Endothelial cell of umbilical vein (primary cell): ENCODE measurements around the gene SMC5. TPM values are rescaled to one million over a fixed set of nuclear protein-coding genes. Genes with fewer than 3 reads are reported as not detected.
"Not testable (repeated sequence)": the region's sequence is repeated elsewhere in the genome, so short reads cannot be mapped to it uniquely, and the experiment has no call there.

Source experiments
- BruUV-seq: library from RNA; stranded (reverse); fragments of 400-500 nt; replicated peaks from 2 replicates; lab custom pipeline; 2021; lab: Mats Ljungman, UMichigan
- CTCF ChIA-PET: fragments of 300-600, 350-600 bp; sonication (Branson Sonifier 250); formaldehyde crosslinking; loops from one replicate; lab custom pipeline; 2021; ENCODE audit warnings: antibody characterized with exemption, inconsistent platforms; lab: Charles Lee
- POLR2A ChIA-PET: fragments of 300-600, 350-600 bp; sonication (Branson Sonifier 250); formaldehyde crosslinking; loops from one replicate; lab custom pipeline; 2021; ENCODE audit warnings: antibody characterized with exemption, inconsistent platforms; lab: Charles Lee
- DNase-seq: peaks from one replicate; pipeline ENCODE4 v3.0.0-alpha.2; 2011; ENCODE audit warnings: low read depth, low spot score
- FAIRE-seq: peaks from 2 replicates; lab custom pipeline; 2011; peaks lifted over from hg19 to GRCh38; lab: Jason Lieb, UNC
- H2AFZ ChIP-seq: 2 replicates; pipeline ENCODE4 v1.6.0; 2012; ENCODE audit warnings: low read depth, low read length, control low read depth, inconsistent platforms
- H3K27ac ChIP-seq: 2 replicates; pipeline ENCODE4 v1.5.1; 2011; ENCODE audit warnings: low read depth, mild to moderate bottlenecking, control low read depth, low read length, moderate library complexity; ENCODE audit not compliant: insufficient read depth
- H3K27me3 ChIP-seq, 2 experiments: 2 replicates each; pipeline versions ENCODE4 v1.6.0 to v1.6.1; 2011; ENCODE audit warnings: low read length in 2 of 2, mixed read lengths in 1 of 2; ENCODE audit not compliant: control insufficient read depth in 2 of 2, insufficient read depth in 2 of 2
- H3K36me3 ChIP-seq, 2 experiments: 2 replicates in 1 of 2; 3 replicates in 1 of 2; pipeline ENCODE4 v1.5.1; 2011; ENCODE audit warnings: low read length in 2 of 2, mild to moderate bottlenecking in 1 of 2, moderate library complexity in 1 of 2; ENCODE audit not compliant: control insufficient read depth in 2 of 2, insufficient read depth in 2 of 2; ENCODE audit errors: extremely low read depth in 1 of 2
- H3K4me1 ChIP-seq: 3 replicates; pipeline ENCODE4 v1.5.1; 2011; ENCODE audit warnings: mild to moderate bottlenecking, low read length; ENCODE audit not compliant: control insufficient read depth, insufficient read depth; ENCODE audit errors: extremely low read depth
- H3K4me2 ChIP-seq: 2 replicates; pipeline ENCODE4 v1.6.1; 2011; ENCODE audit warnings: low read length, control low read depth, mixed read lengths; ENCODE audit not compliant: insufficient read depth
- H3K4me3 ChIP-seq, 3 experiments: fragments of 200-600 bp in 1 of 3; sonication (generic), shearing (Covaris generic) in 1 of 3; replicated peaks in 1 of 3; 2 replicates each; pipeline ENCODE4 v1.5.1; 2011 to 2016; ENCODE audit warnings: control low read depth in 3 of 3, low read length in 3 of 3, mild to moderate bottlenecking in 2 of 3, inconsistent platforms in 1 of 3, low read depth in 1 of 3, moderate library complexity in 1 of 3; ENCODE audit not compliant: insufficient read depth in 1 of 3
- H3K79me2 ChIP-seq: 2 replicates; pipeline ENCODE4 v1.6.0; 2012; ENCODE audit warnings: low read length, inconsistent platforms; ENCODE audit not compliant: control insufficient read depth, insufficient read depth
- H3K9ac ChIP-seq: replicated peaks from 2 replicates; pipeline ENCODE3; 2011; ENCODE audit warnings: low read length, control low read depth; ENCODE audit not compliant: insufficient read depth; ENCODE audit errors: extremely low read depth
- H3K9me1 ChIP-seq: replicated peaks from 3 replicates; pipeline ENCODE4 v1.6.0; 2011; ENCODE audit warnings: mild to moderate bottlenecking, low read length; ENCODE audit not compliant: control insufficient read depth, insufficient read depth; ENCODE audit errors: extremely low read depth
- H3K9me3 ChIP-seq: replicated peaks from 2 replicates; pipeline ENCODE4 v1.5.1; 2012; ENCODE audit warnings: low read length, inconsistent platforms; ENCODE audit not compliant: control insufficient read depth, insufficient read depth
- H4K20me1 ChIP-seq: replicated peaks from 2 replicates; pipeline ENCODE3; 2011; ENCODE audit warnings: mild to moderate bottlenecking, low read length; ENCODE audit not compliant: control insufficient read depth, insufficient read depth; ENCODE audit errors: extremely low read depth
- EZH2 ChIP-seq: IDR thresholded peaks from 2 replicates; pipeline ENCODE4 v1.6.1; 2012; ENCODE audit warnings: borderline replicate concordance, low read depth, mild to moderate bottlenecking, moderate library complexity, low read length, inconsistent platforms; ENCODE audit not compliant: severe bottlenecking
- FOS ChIP-seq: IDR thresholded peaks from 2 replicates; pipeline ENCODE4 v1.6.1; 2011; ENCODE audit warnings: mild to moderate bottlenecking, low read length, moderate library complexity, borderline replicate concordance; ENCODE audit not compliant: insufficient read depth
- GATA2 ChIP-seq: IDR thresholded peaks from 2 replicates; pipeline ENCODE4 v1.7.0; 2011; ENCODE audit warnings: low read depth, mild to moderate bottlenecking, moderate library complexity, mixed read lengths, low read length; ENCODE audit not compliant: insufficient read length, insufficient read depth
- JUN ChIP-seq: IDR thresholded peaks from 2 replicates; pipeline ENCODE4 v1.6.1; 2011; ENCODE audit warnings: borderline replicate concordance, low read depth; ENCODE audit not compliant: insufficient read length, insufficient read depth
- MYC ChIP-seq: IDR thresholded peaks from one replicate; pipeline ENCODE4 v1.6.1; 2011; ENCODE audit warnings: mild to moderate bottlenecking, low read depth, low read length
- POLR2A ChIP-seq: IDR thresholded peaks from 2 replicates; pipeline ENCODE4 v1.6.1; 2012; ENCODE audit warnings: low read depth, mild to moderate bottlenecking, control low read depth, low read length
- POLR2AphosphoS5 ChIP-seq: IDR thresholded peaks from 2 replicates; pipeline ENCODE4 v1.6.1; 2012; ENCODE audit warnings: low read depth, mild to moderate bottlenecking, control low read depth, low read length, moderate library complexity; ENCODE audit not compliant: insufficient read depth
- dilution Hi-C: fragments of 300-500 bp; cut with MboI; formaldehyde crosslinking; loops from one replicate; pipeline ENCODE4 v1.15.0; 2019; ENCODE audit warnings: low sequenced_read_pairs; ENCODE audit not compliant: extremely low pct_ligation_motif_present
- intact Hi-C: fragments of 100-400 bp; cut with micrococcal nuclease; formaldehyde crosslinking; loops from one replicate; pipeline ENCODE4 v1.10.0; 2022
- polyA plus RNA-seq, 4 experiments: library from polyadenylated mRNA; depleted of rRNA in 3 of 4; stranded (reverse) in 3 of 4; unstranded in 1 of 4; fragments of >200 nt; gene quantifications; 2 replicates each; pipeline versions ENCODE4 v1.2.1 to v1.2.3, GENCODE V29; 2011 to 2012; ENCODE audit warnings: missing spikeins in 1 of 4
- total RNA-seq: library from RNA; stranded (reverse); gene quantifications from 2 replicates; pipeline ENCODE4 v1.2.3, GENCODE V29; 2021
- TF ChIP-seq, protein P1 (sequence below): IDR thresholded peaks from 2 replicates; pipeline ENCODE4 v1.6.1; 2011; ENCODE audit not compliant: insufficient read depth, insufficient read length
- TF ChIP-seq, protein P2 (sequence below), 2 donors: IDR thresholded peaks; 1 replicate in 1 of 2; 2 replicates in 1 of 2; pipeline ENCODE4 v1.5.1; 2011; ENCODE audit warnings: low read length in 2 of 2, mild to moderate bottlenecking in 2 of 2, moderate library complexity in 2 of 2, control low read depth in 1 of 2, inconsistent platforms in 1 of 2, low read depth in 1 of 2; ENCODE audit not compliant: insufficient read depth in 1 of 2; ENCODE audit errors: extremely low read depth in 1 of 2

The SMC5 gene
- total and polyA plus RNA-seq, 2 donors (not counting 3 experiments of a cell fraction or from before 2014, with no cell fraction given) = 17.1 to 32.8 TPM

DNA sequence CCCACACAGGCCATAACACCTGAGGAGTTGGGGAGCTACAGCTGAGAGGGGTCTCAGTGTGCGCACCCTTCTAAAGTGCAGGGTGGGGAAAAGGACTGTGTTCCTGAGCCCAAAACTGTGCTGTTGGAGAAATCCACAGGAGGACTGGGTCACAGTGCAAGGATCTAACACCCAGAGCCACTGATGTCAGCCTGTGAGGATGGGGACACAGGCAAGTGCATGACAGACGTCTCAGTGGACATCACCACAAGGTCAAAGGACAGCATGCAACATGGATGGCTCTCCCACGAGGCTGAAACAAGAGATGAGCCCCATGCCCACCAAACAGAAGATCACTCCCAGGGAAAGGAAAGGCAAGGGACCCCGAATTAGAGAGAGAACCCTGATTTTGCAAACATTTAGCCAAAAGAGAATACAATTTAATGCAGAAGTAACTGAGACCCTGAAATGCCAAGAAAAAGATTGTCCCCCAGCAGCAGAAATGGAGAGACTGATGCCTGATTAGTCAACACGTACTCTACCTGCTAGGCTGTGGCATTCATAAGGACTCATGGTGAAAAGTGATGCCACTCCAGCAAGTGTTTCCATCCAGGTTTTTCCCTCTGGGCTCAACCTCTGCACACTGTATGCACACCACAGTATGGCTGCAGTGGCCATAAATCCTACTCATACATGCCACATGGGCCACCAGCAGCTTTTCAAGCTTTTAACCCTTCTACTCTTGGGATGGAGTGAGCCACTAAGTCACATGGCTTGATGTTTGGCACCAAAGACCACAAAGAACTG lies 141.5 kb downstream of the SMC5 start:
- Histone ChIP-seq H3K4me3 (no peak overlapping the region), H3K9ac (no peak overlapping the region), H3K27me3 (no peaks in the 10 kb centered on the region), H3K4me1 (peaks cover 5% of the 10 kb centered on the region), H3K27ac (no peak overlapping the region), H3K4me2 (no peak overlapping the region), H2AFZ (no peak overlapping the region), H3K79me2 (peaks cover 89% of the 10 kb centered on the region), H3K36me3 (no peaks in the 10 kb centered on the region), H4K20me1 (no peaks in the 10 kb centered on the region), H3K9me1 (no peaks in the 10 kb centered on the region), H3K9me3 (no peaks in the 10 kb centered on the region)
- intact Hi-C loops = no loop called here
- dilution Hi-C loops = no loop called here
- ChIA-PET CTCF (interaction anchor here (0.6 to 1.8 kb wide), 4 partner anchors 10 to 202 kb away, joined by 3 to 8 read pairs (median 4); no protein-coding TSS in a partner anchor), POLR2A (interaction anchor here (1.0 kb wide), 1 partner anchor 12 kb away, joined by 5 read pairs; no protein-coding TSS in a partner anchor)
- FAIRE-seq (no peak), DNase-seq (no peak)
- TF ChIP-seq, protein P1, sequence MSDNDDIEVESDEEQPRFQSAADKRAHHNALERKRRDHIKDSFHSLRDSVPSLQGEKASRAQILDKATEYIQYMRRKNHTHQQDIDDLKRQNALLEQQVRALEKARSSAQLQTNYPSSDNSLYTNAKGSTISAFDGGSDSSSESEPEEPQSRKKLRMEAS = no peak
- TF ChIP-seq POLR2AphosphoS5 (no peak), POLR2A (no peak), JUN (no peak), EZH2 (no peak), GATA2 (no peak), FOS (no peak), MYC (no peak)
- TF ChIP-seq, protein P2, sequence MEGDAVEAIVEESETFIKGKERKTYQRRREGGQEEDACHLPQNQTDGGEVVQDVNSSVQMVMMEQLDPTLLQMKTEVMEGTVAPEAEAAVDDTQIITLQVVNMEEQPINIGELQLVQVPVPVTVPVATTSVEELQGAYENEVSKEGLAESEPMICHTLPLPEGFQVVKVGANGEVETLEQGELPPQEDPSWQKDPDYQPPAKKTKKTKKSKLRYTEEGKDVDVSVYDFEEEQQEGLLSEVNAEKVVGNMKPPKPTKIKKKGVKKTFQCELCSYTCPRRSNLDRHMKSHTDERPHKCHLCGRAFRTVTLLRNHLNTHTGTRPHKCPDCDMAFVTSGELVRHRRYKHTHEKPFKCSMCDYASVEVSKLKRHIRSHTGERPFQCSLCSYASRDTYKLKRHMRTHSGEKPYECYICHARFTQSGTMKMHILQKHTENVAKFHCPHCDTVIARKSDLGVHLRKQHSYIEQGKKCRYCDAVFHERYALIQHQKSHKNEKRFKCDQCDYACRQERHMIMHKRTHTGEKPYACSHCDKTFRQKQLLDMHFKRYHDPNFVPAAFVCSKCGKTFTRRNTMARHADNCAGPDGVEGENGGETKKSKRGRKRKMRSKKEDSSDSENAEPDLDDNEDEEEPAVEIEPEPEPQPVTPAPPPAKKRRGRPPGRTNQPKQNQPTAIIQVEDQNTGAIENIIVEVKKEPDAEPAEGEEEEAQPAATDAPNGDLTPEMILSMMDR (IDR thresholded peaks at IDR 0.05; ENCODE audit: extremely low read depth in 1 of 2, insufficient read depth in 1 of 2, low read depth in 1 of 2, low read length in 2 of 2) = no peak
- no TSS peak for BruUV-seq

DNA sequence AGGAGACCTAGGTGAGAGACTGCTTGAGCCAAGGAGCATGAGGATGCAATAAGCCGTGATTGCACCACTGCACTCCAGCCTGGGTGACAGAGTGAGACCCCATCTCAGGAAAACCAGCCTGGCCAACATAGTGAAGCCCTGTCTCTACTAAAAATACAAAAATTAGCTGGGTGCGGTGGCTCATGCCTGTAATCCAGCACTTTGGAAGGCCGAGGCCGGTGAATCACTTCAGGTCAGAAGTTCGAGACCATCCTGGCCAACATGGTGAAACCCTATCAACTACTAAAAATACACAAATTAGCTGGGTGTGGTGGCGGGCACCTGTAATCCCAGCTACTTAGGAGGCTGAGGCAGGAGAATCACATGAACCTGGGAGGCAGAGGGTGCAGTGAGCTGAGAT lies 142.5 kb downstream of the SMC5 start:
- H3K4me1 ChIP-seq, dilution Hi-C loops, H3K4me3 ChIP-seq, H3K36me3 ChIP-seq, H3K9me3 ChIP-seq, DNase-seq, H3K9ac ChIP-seq, H3K27ac ChIP-seq, H3K27me3 ChIP-seq, H3K9me1 ChIP-seq, BruUV-seq, FAIRE-seq, POLR2A ChIA-PET, H2AFZ ChIP-seq, H3K4me2 ChIP-seq, intact Hi-C loops, H4K20me1 ChIP-seq: not testable (repeated sequence)
- H3K79me2 ChIP-seq = peaks cover 91% of the 10 kb centered on the region
- CTCF ChIA-PET = interaction anchor here (1.6 to 2.8 kb wide), 2 partner anchors 8 to 83 kb away, joined by 9 to 11 read pairs; no protein-coding TSS in a partner anchor
